GM18526 (cell line): Measurements from ENCODE around the gene XRCC3.

Experiments
- POLR2A ChIP-seq: IDR thresholded peaks from 3 replicates; pipeline ENCODE4 v1.6.1; 2011; ENCODE audit not compliant: insufficient read length; ENCODE audit errors: extremely low read depth

XRCC3 gene

DNA sequence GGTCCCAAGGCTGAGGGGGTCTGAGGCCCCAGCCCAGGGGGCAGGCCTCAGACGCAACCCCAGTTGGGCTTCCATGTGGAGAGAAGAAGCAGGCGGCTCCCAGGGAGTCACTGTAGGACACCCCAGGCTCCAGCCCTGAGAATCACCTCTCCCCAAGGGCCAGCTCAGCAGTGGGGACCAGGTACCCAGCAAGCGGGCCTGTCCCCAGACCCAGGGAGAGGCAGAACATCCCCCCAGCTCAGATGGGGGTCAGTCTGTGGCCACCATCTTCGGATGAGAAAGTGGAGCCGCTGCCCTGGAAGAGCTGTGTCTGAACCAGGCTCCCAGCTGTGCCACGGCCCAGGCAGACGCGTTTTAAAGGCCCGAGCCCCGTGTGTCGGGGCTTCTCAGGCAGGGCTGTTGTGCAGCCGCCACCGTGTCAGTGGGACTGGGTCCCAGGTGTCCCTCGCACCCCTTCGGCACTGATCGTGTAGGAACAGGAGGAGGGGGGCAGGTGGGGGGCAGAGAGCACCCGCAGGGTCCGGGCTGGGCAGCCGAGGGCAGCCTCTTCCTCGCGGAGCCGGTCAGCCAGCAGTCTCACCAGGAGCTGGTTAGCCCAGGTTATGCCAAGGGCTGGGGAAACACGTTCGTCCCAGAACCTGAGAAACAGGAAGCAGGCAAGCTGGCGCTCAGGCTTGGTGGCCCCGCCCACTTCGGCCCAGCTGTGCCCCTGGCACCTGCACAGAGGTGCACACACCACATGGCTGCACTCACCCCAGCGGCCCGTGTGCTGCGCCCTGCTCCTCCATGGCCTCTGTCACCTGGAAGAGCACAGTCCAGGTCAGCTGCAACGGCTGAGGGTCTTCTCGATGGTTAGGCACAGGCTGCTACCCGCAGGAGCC, 16.6 kb downstream of the XRCC3 start:
- TF ChIP-seq POLR2A = no peak

GRCh38 chr14:103697603-103698379, 17.5 kb downstream of the XRCC3 start:
- no peak for TF ChIP-seq POLR2A

DNA sequence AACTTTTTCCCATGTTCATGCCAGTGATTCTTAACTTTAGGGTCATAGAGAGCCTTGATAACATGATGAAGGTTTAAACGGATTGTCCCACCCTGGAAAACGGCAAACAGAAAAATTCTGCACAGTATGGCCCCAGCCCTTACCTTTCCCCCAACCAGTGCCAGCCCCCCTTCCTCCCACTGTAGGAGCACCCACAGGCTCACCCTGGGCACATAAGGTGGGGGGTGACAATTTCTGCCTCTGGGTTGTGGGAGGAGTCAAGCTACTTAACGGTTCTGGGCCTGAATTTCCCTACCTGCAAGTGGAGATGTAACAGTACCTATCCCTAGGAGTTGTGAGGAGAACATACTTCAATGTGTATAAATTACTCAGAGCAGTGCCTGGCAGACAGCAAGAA, 18.0 kb downstream of the XRCC3 start:
- TF ChIP-seq POLR2A = no peak

DNA sequence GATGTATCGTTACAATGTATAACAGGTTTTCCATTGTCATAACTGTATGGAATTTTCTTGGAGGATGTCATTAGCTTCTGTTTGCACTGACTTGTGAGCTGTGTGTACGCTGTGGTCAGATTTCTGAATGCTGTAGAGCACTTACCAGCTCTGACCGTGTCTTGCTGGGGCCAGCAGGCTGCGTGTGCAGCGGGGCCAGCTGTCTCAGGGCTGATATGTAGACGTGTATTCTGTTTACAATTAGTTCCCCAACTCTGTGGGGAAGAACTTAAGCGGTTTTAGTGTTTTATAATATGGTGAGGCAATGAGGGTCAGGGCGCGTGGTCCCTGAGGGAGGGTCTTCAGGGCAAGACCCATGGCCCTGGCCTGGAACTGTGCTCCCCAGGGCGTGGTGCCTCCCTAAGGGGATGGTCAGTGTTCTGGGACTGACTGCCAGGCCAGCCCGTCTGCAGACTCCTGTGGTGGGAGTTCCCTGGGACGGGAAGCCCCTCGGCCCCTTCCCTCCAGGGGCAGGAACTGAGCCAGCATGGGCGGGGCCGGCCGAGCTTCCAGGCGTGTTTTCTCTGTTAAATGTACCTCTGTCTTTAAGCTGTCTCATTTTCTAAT, 18.7 kb downstream of the XRCC3 start:
- no peak for TF ChIP-seq POLR2A

DNA sequence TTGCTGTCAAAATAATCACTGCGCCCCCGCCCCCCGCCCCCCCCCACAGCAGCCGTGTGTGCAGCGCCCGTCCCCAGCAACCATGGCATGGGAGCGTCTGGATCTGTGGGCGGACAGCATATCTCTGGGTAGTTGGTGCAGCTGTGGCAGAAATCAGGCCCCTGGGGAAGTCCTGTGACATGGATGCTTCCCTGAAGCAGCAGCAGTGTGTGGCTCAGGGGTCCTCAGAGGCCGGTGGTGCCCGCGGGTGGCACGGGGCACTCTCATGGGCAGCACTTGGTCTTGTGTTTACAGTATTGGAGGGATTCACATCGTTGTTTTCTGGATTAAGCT, 19.2 kb downstream of the XRCC3 start:
- TF ChIP-seq POLR2A = no peak

DNA sequence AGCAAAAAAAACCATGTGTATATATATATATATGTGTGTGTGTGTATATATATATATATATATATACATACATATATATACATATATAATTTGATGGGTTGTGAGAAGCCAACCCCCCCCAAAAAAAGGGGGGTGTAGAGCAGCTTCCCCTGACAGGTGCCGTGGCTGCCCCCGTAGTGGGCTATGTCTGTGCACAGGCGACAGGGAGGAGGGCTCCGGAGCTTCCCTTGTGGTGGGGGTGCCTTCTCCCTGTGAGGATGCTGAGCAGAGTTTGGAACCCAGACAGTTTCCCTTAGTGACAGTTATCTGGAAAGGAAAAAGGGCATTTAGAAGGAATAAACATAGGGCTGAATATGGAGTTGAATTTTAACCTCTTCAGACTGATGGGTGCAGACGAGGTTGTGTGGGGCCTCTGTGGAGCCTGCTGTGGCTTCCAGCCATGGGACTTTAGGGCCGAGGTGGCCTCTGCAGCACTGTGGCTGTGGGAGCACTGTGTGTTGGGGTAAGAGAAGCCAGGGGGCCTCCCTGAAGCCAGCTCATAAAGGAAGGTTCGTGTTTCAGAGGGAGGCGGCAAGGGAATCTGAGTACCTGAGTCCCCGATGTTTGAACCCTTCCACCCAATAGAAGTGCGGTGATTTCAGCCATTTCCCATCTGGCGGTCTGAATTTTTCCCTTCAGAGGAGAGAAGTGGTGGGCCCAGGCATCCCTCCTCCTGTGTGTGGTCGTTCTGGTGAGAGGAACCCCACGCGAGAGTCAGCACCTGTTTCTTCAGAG, 19.8 kb downstream of the XRCC3 start:
- TF ChIP-seq POLR2A = no peak

GRCh38 chr14:103694572-103695026, 20.7 kb downstream of the XRCC3 start:
- no peak for TF ChIP-seq POLR2A

GRCh38 chr14:103693515-103693914, 21.7 kb downstream of the XRCC3 start:
- no peak for TF ChIP-seq POLR2A

- no peak for TF ChIP-seq POLR2A
Observed at GRCh38 chr14:103692871-103693270, 22.4 kb downstream of the XRCC3 start.

DNA sequence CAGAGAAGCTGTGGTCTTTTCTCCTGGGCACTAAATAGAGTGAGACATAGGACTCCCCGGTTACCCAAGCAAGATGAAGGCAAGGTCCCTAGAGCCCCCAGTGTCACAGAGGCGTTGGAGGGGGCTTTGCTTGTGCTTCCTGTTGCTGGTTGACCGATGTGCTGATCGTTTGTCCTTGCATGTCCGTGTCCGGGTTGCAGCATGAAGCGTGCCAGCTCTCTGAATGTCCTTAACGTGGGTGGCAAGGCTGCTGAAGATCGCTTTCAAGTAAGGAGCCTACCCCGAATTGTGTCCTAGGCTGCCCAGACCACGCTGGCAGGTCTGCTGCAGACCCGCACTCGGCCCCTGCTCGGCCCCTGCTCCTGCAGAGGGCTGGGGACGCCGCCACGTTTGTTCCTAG, 23.1 kb downstream of the XRCC3 start:
- no peak for TF ChIP-seq POLR2A

DNA sequence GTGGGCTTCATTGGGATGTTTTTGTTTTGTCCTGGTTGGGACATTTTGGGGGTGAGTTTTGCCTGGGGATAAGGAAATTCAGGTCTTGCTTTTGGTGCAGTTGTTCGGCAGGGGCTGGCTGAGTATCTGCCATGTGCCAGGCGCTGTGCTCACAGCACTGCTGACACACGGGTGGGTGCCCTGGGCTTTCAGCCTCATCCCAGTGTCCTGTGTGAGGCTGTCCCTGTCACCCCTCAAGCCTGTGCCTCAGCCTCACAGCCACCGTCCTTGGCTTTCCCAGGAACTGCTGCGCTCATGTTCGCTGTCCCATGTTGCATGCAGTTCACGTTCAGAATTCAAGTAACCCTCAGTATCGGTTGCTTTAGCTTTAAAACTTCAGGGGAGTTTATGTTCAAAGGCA, 24.9 kb downstream of the XRCC3 start:
- no peak for TF ChIP-seq POLR2A

DNA sequence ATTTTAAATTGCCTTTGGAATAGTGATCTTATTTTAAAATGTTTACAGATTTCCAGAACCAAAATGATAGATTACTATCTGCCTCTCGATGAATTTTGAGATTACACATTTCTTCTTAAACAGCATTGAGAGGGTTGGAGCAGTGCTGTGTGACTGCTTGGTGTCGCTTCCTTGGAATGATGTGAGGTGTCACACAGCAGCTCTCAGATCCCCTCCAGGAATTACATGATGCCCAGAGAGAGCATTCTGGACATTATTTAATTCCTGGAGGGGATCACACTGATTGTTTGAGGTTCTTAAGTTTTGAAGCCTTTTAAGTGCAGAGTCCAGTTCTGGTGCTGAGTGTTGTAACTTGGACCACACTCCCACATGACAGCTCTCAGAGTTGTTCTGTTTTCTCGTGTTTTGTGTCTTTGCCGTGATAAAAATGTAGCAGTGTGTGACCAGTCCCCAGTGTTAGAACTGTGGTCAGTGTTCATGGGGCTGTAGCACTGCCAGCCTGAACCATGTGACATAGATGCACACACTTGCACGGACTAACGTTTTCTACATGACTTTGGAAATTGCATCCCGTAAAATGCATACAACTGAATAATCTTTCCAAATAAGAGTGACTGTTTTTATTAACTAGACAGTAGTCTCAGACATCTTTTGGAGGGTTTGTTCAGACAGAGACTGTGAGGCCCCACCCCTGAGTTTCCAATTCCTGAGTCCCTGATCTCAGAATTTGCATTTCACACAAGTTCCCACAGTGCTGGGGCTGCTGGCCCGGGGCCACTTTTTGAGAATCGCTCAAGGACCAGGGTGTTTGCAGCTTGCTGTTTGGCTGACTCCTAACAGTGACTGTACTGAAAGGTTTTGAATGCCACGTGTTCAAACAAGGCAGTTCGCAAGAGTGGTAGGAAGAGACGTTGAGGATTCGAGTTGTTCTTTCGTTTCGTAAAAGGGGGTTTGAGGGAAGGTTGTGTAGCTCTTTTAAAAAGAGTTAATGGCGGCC, 26.0 kb downstream of the XRCC3 start:
- TF ChIP-seq POLR2A = no peak

- no peak for TF ChIP-seq POLR2A
Observed at GRCh38 chr14:103688441-103688840, 26.8 kb downstream of the XRCC3 start.

DNA sequence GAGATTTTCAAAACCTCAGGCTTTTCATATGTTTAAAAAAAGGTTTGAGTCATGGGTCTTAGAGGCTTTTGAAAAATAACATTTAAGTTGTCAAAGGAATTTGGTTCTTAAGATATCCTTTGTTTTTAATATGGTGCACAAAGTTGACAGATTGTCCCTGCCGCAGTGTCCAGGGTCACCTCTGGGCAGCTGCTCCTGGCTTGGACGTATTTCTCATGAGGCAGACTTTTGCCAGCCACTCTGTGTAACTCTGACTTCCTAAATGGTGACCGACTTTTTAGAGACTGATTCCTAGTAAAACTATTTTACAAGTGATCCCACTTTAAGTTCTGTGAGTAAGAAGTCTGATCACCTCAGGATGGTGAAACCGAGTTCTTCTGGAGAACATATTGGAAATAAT, 27.5 kb downstream of the XRCC3 start:
- TF ChIP-seq POLR2A = no peak
